Measurements from ENCODE around the gene FANCF. TPM values are rescaled to one million over a fixed set of nuclear protein-coding genes. Genes with fewer than 3 reads are reported as not detected.

FANCF gene
- total RNA-seq, 4 donors from 2014 or later = 3.6 to 6.7 (median 4.9) TPM

DNA sequence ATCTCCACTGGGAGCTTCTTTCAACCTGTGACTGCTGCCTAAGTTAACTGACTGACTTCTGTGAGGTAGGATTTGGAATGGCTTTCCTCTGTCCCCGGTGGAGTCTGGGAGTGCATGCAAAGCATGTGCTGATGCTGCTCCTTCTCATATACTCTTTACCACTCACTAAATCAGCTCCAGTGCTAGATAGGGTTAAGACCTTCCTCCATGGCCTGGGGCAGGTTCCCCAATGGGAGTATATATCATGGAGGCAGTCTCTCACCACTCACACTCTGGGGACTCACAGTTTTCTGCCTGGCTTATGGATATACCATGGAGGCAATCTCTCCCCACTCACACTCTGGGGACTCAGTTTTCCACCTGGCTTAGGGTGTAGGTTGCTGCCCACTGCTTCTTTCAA, 10.1 kb upstream of the FANCF start:
- H3K27me3 ChIP-seq = no peaks in the 10 kb centered on the region
- H3K4me1 ChIP-seq = no peaks in the 10 kb centered on the region
- WGBS = 0% methylated on average over 1 of the region's 1 CpG
- no peak overlapping the region for H3K27ac ChIP-seq (replicated peaks in 1 of 4)
- no peaks in the 10 kb centered on the region for H3K9me3 ChIP-seq
- intact Hi-C loops (cut with DNase I) = no loop called here
- DNase-seq (ENCODE audit: extremely low spot score) = no peak
- no peaks in the 10 kb centered on the region for H3K36me3 ChIP-seq
- H3K4me3 ChIP-seq = no peak overlapping the region
- no peak for TF ChIP-seq POLR2AphosphoS5 (IDR thresholded peaks at IDR 0.05)
- TF ChIP-seq, protein P1, sequence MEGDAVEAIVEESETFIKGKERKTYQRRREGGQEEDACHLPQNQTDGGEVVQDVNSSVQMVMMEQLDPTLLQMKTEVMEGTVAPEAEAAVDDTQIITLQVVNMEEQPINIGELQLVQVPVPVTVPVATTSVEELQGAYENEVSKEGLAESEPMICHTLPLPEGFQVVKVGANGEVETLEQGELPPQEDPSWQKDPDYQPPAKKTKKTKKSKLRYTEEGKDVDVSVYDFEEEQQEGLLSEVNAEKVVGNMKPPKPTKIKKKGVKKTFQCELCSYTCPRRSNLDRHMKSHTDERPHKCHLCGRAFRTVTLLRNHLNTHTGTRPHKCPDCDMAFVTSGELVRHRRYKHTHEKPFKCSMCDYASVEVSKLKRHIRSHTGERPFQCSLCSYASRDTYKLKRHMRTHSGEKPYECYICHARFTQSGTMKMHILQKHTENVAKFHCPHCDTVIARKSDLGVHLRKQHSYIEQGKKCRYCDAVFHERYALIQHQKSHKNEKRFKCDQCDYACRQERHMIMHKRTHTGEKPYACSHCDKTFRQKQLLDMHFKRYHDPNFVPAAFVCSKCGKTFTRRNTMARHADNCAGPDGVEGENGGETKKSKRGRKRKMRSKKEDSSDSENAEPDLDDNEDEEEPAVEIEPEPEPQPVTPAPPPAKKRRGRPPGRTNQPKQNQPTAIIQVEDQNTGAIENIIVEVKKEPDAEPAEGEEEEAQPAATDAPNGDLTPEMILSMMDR (IDR thresholded peaks at IDR 0.05) = no peak
- no peak for TF ChIP-seq POLR2A (IDR thresholded peaks at IDR 0.05; ENCODE audit: low read depth)
- no peak for TF ChIP-seq EP300 (IDR thresholded peaks at IDR 0.05)

DNA sequence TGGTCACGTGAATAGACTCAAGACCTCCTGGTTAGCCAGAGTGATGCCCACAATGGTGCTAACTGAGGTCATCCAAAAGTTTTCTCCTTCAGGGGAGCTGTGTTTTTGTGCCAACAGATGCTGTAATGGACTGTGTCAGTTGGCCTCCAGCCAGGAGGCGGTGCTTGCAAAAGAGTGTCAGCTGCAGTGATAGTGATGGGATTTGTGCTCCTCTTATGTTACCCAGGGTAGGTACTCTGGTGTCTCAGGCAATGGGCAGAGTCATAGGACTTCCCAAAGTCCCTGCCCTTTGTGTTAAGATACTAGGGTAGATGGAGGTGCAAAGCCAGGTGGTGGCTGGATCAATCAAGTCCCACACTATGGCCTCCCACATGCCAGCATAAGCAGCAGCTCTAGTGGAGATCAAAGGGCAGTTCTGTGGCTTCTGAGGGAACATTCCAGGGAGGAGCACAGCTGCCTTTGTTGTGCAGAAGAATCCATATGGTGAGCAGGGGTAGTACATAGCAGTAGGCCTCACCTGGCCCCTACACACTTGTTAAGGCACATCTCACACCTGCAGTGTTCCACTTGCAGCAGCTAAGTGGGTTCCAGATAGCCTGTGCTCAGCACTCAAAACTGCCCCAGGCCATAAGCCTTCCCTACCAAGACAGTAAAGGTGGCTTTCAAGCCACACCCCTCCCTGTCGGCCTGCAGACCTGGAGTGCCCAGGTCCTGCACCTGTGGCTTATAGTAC, 9.4 kb upstream of the FANCF start:
- Histone ChIP-seq H3K27ac (replicated peaks in 1 of 4) (no peak overlapping the region), H3K4me1 (no peaks in the 10 kb centered on the region), H3K4me3 (no peak overlapping the region), H3K27me3 (no peaks in the 10 kb centered on the region), H3K36me3 (no peaks in the 10 kb centered on the region), H3K9me3 (no peaks in the 10 kb centered on the region)
- WGBS = 88% methylated on average over 3 of the region's 3 CpGs
- DNase-seq (ENCODE audit: extremely low spot score) = no peak
- intact Hi-C loops (cut with DNase I) = no loop called here
- TF ChIP-seq POLR2AphosphoS5 (IDR thresholded peaks at IDR 0.05) (no peak), EP300 (IDR thresholded peaks at IDR 0.05) (no peak), POLR2A (IDR thresholded peaks at IDR 0.05; ENCODE audit: low read depth) (no peak)
- TF ChIP-seq, protein P1 (IDR thresholded peaks at IDR 0.05) = no peak

DNA sequence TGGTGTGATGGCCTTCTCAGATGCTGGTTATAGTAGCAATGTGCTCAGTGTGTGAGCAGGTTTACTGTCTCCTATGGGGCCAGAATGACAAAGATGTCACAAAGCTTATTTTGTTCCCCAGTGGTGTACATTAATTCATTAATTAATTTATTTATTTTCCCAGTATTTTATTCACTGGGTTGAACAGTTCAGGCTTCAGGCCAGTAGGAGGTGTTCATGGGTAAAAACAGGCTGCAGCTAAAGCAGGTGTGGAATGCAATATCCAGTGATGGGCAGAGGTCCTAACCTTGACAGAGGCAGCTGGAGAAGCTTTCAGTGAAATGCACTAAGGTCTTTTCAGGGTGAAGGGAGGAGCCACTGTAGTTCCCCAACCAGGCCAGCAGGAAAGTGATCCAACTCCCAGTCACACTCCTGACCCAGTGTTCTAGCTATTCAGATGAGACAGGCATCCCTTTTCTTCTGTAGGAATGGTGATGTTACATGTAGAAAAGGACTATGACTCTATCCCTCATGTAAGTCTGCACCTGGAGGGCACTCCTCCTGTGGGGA, 7.8 kb upstream of the FANCF start:
- Histone ChIP-seq H3K4me1 (no peaks in the 10 kb centered on the region), H3K36me3 (no peaks in the 10 kb centered on the region), H3K9me3 (no peaks in the 10 kb centered on the region), H3K27me3 (no peaks in the 10 kb centered on the region), H3K27ac (replicated peaks in 1 of 4) (no peak overlapping the region), H3K4me3 (no peak overlapping the region)
- TF ChIP-seq POLR2AphosphoS5 (IDR thresholded peaks at IDR 0.05) (no peak), POLR2A (IDR thresholded peaks at IDR 0.05; ENCODE audit: low read depth) (no peak), EP300 (IDR thresholded peaks at IDR 0.05) (no peak)
- TF ChIP-seq, protein P1 (IDR thresholded peaks at IDR 0.05) = no peak
- no peak for DNase-seq (ENCODE audit: extremely low spot score)
- intact Hi-C loops (cut with DNase I) = no loop called here

DNA sequence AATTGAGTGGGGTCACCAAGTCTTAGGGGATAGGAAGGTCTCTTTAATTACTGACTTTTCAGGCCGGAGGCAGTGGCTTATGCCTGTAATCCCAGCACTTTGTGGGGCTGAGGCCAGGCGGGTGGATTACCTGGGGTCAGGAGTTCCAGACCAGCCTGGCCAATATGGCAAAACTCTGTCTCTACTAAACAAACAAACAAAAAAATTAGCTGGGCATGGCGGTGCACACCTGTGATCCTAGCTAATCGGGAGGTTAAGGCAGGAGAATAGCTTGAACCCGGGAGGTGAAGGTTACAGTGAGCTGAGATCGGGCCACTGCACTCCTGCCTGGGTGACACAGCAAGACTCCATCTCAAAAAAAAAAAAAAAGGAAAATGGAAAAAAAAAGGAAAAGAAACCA, 1.8 kb upstream of the FANCF start:
- TF ChIP-seq, protein P1 (IDR thresholded peaks at IDR 0.05) = no peak
- TF ChIP-seq POLR2AphosphoS5 (IDR thresholded peaks at IDR 0.05) (no peak), EP300 (IDR thresholded peaks at IDR 0.05) (no peak), POLR2A (IDR thresholded peaks at IDR 0.05; ENCODE audit: low read depth) (no peak)
- Histone ChIP-seq H3K4me3 (no peak overlapping the region), H3K27me3 (no peaks in the 10 kb centered on the region), H3K4me1 (peaks cover 9 to 24% (median 18%) of the 10 kb centered on the region in 4 donors), H3K27ac (replicated peaks in 1 of 4) (no peak overlapping the region), H3K9me3 (no peaks in the 10 kb centered on the region), H3K36me3 (no peaks in the 10 kb centered on the region)
- 95% methylated on average over 6 of the region's 6 CpGs for WGBS
- DNase-seq (ENCODE audit: extremely low spot score) = no peak
- intact Hi-C loops (cut with DNase I) = loop anchor here (10.0 kb wide), 1 partner anchor 197 kb away; the partner anchor contains the start of gene SVIP

All from esophagus muscularis mucosa (tissue), 4 donors.